GM06990 (cell line): Measurements from ENCODE around the gene AP1S1.

ENCODE experiments used
- DNase-seq: peaks from one replicate; pipeline ENCODE4 v3.0.0-alpha.2; 2011; ENCODE audit not compliant: insufficient read length; ENCODE audit errors: extremely low read depth
- H3K27me3 ChIP-seq: replicated peaks from 2 replicates; pipeline ENCODE4 v1.6.0; 2011; ENCODE audit warnings: low read length; ENCODE audit not compliant: control insufficient read depth, insufficient read depth
- H3K36me3 ChIP-seq: 2 replicates; pipeline ENCODE4 v1.5.1; 2011; ENCODE audit warnings: low read length; ENCODE audit not compliant: control insufficient read depth, insufficient read depth
- H3K4me3 ChIP-seq: replicated peaks from 2 replicates; pipeline ENCODE4 v1.5.1; 2011; ENCODE audit warnings: low read depth, mild to moderate bottlenecking, control low read depth, low read length
- CTCF ChIP-seq: IDR thresholded peaks from 2 replicates; pipeline ENCODE4 v1.5.1; 2011; ENCODE audit warnings: low read length, control low read depth, mild to moderate bottlenecking, inconsistent platforms; ENCODE audit not compliant: insufficient read depth, poor library complexity, severe bottlenecking

Gene AP1S1

GRCh38 chr7:101166909-101167644, 12.8 kb downstream of the AP1S1 start:
- Histone ChIP-seq H3K36me3 (no peaks in the 10 kb centered on the region), H3K4me3 (no peak overlapping the region), H3K27me3 (peaks cover 1% of the 10 kb centered on the region)
- DNase-seq: no peak
- TF ChIP-seq CTCF: no peak

DNA sequence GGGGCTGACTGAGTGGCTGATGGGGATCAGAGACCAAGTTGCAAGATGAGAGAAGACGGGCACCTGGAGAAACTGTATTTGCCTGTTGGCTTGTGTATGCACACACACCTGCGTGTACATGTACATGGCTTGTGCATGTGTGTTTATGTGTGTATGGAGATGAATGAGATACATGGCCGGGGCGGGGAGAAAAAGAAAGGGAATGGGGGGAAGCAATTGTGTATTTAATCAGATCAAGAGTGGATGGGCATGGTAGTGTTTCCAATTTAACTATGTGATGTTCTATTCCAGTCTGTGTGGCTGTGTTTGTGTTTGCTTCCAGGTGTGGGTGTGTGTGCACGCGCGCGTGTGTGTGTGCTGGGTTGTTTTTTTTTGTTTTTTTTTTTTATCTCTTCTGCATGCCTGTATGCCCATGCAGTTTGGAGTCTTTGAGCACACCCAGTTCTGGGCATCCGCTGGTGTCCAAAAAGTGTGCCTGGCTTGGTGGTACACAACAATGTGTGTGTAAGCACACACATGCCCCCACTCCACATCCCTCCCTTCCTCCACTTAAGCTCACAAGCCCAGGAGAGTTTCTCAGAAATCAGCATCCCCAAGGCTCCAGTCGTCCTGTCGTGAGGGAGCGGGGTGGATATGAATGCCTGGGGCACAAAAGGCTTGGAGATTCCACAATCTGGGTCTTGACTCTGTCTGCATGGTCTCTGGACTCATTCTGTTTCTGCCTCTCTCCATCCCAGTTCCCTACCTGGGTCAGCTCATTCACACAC, 13.6 kb downstream of the AP1S1 start:
- peaks cover 1% of the 10 kb centered on the region for H3K27me3 ChIP-seq
- no peak overlapping the region for H3K4me3 ChIP-seq
- TF ChIP-seq CTCF: no peak
- DNase-seq: no peak
- H3K36me3 ChIP-seq: no peaks in the 10 kb centered on the region

DNA sequence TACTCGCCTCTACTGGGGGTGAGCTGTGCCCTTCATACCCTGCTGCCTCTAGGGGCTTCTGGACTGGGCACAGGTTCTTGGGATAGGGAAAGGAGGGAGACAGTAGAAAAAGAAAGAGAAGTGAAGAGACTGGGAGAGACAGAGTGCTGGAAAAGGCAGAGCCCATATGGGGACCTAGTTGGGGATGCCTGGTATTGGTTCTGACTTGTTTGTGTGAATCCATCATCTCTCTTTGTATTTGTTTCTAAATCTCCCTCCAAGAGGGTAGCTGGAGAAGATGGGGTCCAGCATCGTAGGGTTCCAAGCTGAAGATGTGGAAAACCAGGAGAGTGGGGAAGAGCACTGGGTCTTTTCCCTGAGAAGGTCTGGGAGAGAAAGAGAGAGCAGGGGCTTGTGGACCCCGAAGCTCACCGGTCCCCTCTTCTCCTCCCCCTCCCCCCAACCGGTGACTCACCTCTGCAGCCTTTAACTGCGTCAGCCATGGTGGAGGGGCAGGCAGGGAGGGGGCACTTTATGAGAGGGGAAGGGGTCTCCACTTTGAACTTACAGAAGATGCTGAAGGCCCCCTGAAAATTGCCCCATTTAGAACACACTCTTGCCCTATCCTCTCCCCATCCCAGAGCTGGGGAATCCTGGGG, 14.3 kb downstream of the AP1S1 start:
- Histone ChIP-seq H3K27me3 (peaks cover 1% of the 10 kb centered on the region), H3K4me3 (no peak overlapping the region), H3K36me3 (no peaks in the 10 kb centered on the region)
- no peak for DNase-seq
- no peak for TF ChIP-seq CTCF

DNA sequence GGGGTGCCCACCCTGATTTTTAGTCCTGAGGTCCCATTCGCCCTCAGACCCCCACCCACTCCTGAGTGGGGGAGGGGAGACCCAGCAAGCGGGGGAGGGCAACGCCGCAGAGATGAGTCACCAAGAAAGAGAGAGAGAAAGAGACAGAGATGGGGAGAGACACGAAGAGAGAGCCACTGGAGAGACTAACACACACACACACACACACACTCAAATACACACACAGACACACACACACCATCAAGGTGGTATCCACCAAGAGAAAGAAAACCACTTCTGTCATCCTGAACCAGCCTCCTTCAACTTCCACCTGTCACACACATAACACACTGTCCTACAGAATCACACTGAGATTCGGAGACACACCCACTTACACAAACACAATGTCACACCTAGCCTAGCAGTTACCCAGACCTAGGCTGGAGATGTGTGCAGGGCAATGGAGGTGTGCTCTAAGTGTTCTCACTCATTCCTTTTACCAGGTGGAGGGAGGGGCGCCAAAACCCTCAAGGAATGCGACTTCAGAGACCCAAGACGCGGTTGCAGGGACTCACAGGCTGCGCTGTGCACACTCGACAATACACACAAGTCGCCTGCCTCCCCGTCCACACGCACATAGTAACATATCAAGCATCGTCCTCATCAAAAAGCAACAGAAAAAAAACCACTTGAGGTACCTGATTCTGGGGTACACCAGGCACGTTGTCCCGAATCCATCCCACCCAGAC, 15.0 kb downstream of the AP1S1 start:
- Histone ChIP-seq H3K4me3 (no peak overlapping the region), H3K36me3 (no peaks in the 10 kb centered on the region), H3K27me3 (peaks cover 1% of the 10 kb centered on the region)
- no peak for TF ChIP-seq CTCF
- no peak for DNase-seq

GRCh38 chr7:101169838-101170551, 15.7 kb downstream of the AP1S1 start:
- peak; percentile 75 for DNase-seq
- Histone ChIP-seq H3K27me3 (peaks cover 1% of the 10 kb centered on the region), H3K4me3 (no peak overlapping the region), H3K36me3 (no peaks in the 10 kb centered on the region)
- peak; percentile 98 for TF ChIP-seq CTCF
